ENCODE results near the gene LOC128125822.

LOC128125822 gene

GRCh38 chr6:63533952-63534351 lies 38.3 kb upstream of the LOC128125822 start:
- intact Hi-C loops (cut with DNase I; ENCODE audit: low total_unique reads): no loop called here
- H3K4me3 ChIP-seq: no peak overlapping the region
- TF ChIP-seq CTCF (IDR thresholded peaks at IDR 0.05) (no peak), POLR2A (IDR thresholded peaks at IDR 0.05) (no peak)
- WGBS, 2 donors: 90 to 91% methylated on average over 4 of the region's 4 CpGs
- no peaks in the 10 kb centered on the region for H3K36me3 ChIP-seq (ENCODE audit: low read depth, missing control alignments)
- no peak overlapping the region for H3K27ac ChIP-seq
- H3K27me3 ChIP-seq: no peaks in the 10 kb centered on the region
- H3K9me3 ChIP-seq: no peaks in the 10 kb centered on the region
- no peak for DNase-seq
- H3K4me1 ChIP-seq: no peaks in the 10 kb centered on the region

GRCh38 chr6:63537201-63537958 lies 34.9 kb upstream of the LOC128125822 start:
- WGBS, 2 donors: 60 to 64% methylated on average over 9 of the region's 9 CpGs
- intact Hi-C loops (cut with DNase I; ENCODE audit: low total_unique reads): no loop called here
- DNase-seq: no peak
- no peaks in the 10 kb centered on the region for H3K9me3 ChIP-seq
- H3K27me3 ChIP-seq: no peaks in the 10 kb centered on the region
- TF ChIP-seq POLR2A (IDR thresholded peaks at IDR 0.05): no peak
- TF ChIP-seq CTCF (IDR thresholded peaks at IDR 0.05): no peak
- H3K4me1 ChIP-seq: no peaks in the 10 kb centered on the region
- no peak overlapping the region for H3K4me3 ChIP-seq
- H3K36me3 ChIP-seq (ENCODE audit: low read depth, missing control alignments): no peaks in the 10 kb centered on the region
- no peak overlapping the region for H3K27ac ChIP-seq

- no peak overlapping the region for H3K4me3 ChIP-seq
- no peak for DNase-seq
- no peak overlapping the region for H3K27ac ChIP-seq
- no peaks in the 10 kb centered on the region for H3K36me3 ChIP-seq (ENCODE audit: low read depth, missing control alignments)
- no peaks in the 10 kb centered on the region for H3K9me3 ChIP-seq
- no peaks in the 10 kb centered on the region for H3K27me3 ChIP-seq
- no peak for TF ChIP-seq CTCF (IDR thresholded peaks at IDR 0.05)
- TF ChIP-seq POLR2A (IDR thresholded peaks at IDR 0.05): no peak
- no peaks in the 10 kb centered on the region for H3K4me1 ChIP-seq
- intact Hi-C loops (cut with DNase I; ENCODE audit: low total_unique reads): no loop called here
These were observed 34.4 kb upstream of the LOC128125822 start for GRCh38 chr6:63537959-63538300.

GRCh38 chr6:63538550-63538949 lies 33.7 kb upstream of the LOC128125822 start:
- intact Hi-C loops (cut with DNase I; ENCODE audit: low total_unique reads): no loop called here
- H3K27ac ChIP-seq: no peak overlapping the region
- H3K4me3 ChIP-seq: no peak overlapping the region
- no peaks in the 10 kb centered on the region for H3K9me3 ChIP-seq
- no peaks in the 10 kb centered on the region for H3K27me3 ChIP-seq
- H3K4me1 ChIP-seq: no peaks in the 10 kb centered on the region
- WGBS, 2 donors: 82 to 97% methylated on average over 1 of the region's 1 CpG
- H3K36me3 ChIP-seq (ENCODE audit: low read depth, missing control alignments): no peaks in the 10 kb centered on the region
- DNase-seq: no peak
- TF ChIP-seq CTCF (IDR thresholded peaks at IDR 0.05) (no peak), POLR2A (IDR thresholded peaks at IDR 0.05) (no peak)

GRCh38 chr6:63543001-63543400 lies 29.3 kb upstream of the LOC128125822 start:
- no peaks in the 10 kb centered on the region for H3K36me3 ChIP-seq (ENCODE audit: low read depth, missing control alignments)

More at GRCh38 chr6:63543001-63543400, 29.3 kb upstream of the LOC128125822 start:
- Histone ChIP-seq H3K4me3 (no peak overlapping the region), H3K4me1 (no peaks in the 10 kb centered on the region), H3K27ac (no peak overlapping the region), H3K9me3 (no peaks in the 10 kb centered on the region), H3K27me3 (no peaks in the 10 kb centered on the region)
- TF ChIP-seq CTCF (IDR thresholded peaks at IDR 0.05) (no peak), POLR2A (IDR thresholded peaks at IDR 0.05) (no peak)
- no peak for DNase-seq
- intact Hi-C loops (cut with DNase I; ENCODE audit: low total_unique reads): no loop called here
- WGBS, 2 donors: 61 to 69% methylated on average over 1 of the region's 1 CpG

Measured in testis (tissue), 2 donors.